ENCODE measurements around the gene TEP1. TPM values are rescaled to one million over a fixed set of nuclear protein-coding genes. Genes with fewer than 3 reads are reported as not detected.
A peak's percentile ranks its signal among the peaks of the same experiment; 100 is the strongest.
"Not testable (repeated sequence)": the region's sequence is repeated elsewhere in the genome, so short reads cannot be mapped to it uniquely, and the experiment has no call there.

Gene TEP1
- polyA plus RNA-seq, 10 donors = 12.0 to 22.2 (median 15.6) TPM

- no peak for DNase-seq
Observed at GRCh38 chr14:20388159-20388558, 25.1 kb downstream of the TEP1 start.

GRCh38 chr14:20387576-20387975 is 25.7 kb downstream of the TEP1 start:
- no peak for DNase-seq

- DNase-seq = no peak
Observed at GRCh38 chr14:20386276-20386855, 26.9 kb downstream of the TEP1 start.

- DNase-seq = no peak
Observed at GRCh38 chr14:20384886-20385285, 28.4 kb downstream of the TEP1 start.

- DNase-seq = no peak
Observed at GRCh38 chr14:20384321-20384720, 29.0 kb downstream of the TEP1 start.

- no peak for DNase-seq
Observed at GRCh38 chr14:20383636-20384035, 29.7 kb downstream of the TEP1 start.

GRCh38 chr14:20383032-20383431 is 30.3 kb downstream of the TEP1 start:
- no peak for DNase-seq

GRCh38 chr14:20382526-20382925 is 30.8 kb downstream of the TEP1 start:
- DNase-seq = no peak

GRCh38 chr14:20381341-20381740 is 32.0 kb downstream of the TEP1 start:
- DNase-seq = no peak

- no peak for DNase-seq
Observed at GRCh38 chr14:20380681-20381080, 32.6 kb downstream of the TEP1 start.

- DNase-seq = no peak
Observed at GRCh38 chr14:20379743-20380142, 33.6 kb downstream of the TEP1 start.

- no peak for DNase-seq
Observed at GRCh38 chr14:20377171-20377570, 36.1 kb downstream of the TEP1 start.

- peak in 2 of 3 donors; percentile 2 to 5 for DNase-seq
Observed at GRCh38 chr14:20376071-20376588, 37.2 kb downstream of the TEP1 start.

- DNase-seq = no peak
Observed at GRCh38 chr14:20375471-20375870, 37.8 kb downstream of the TEP1 start.

- DNase-seq = no peak
Observed at GRCh38 chr14:20372796-20373195, 40.5 kb downstream of the TEP1 start.

GRCh38 chr14:20365928-20366327 is 47.4 kb downstream of the TEP1 start:
- no peak for DNase-seq

GRCh38 chr14:20358474-20358873 is 54.8 kb downstream of the TEP1 start:
- DNase-seq = not testable (repeated sequence)

- DNase-seq = no peak
Observed at GRCh38 chr14:20356422-20356821, 56.9 kb downstream of the TEP1 start.

GRCh38 chr14:20350860-20351259 is 62.4 kb downstream of the TEP1 start:
- no peak for DNase-seq

GRCh38 chr14:20350282-20350681 is 63.0 kb downstream of the TEP1 start:
- DNase-seq = no peak

GRCh38 chr14:20347747-20348146 is 65.6 kb downstream of the TEP1 start:
- no peak for DNase-seq

- DNase-seq = no peak
Observed at GRCh38 chr14:20346713-20347112, 66.6 kb downstream of the TEP1 start.

GRCh38 chr14:20345366-20345765 is 67.9 kb downstream of the TEP1 start:
- no peak for DNase-seq

GRCh38 chr14:20343862-20344220 is 69.5 kb downstream of the TEP1 start:
- DNase-seq = no peak

All from muscle of back (tissue), 11 donors.